Neutrophil (primary cell): Measurements from ENCODE around the gene THRB.

ENCODE experiments used
- H3K27ac ChIP-seq: fragments of 200-600 bp; sonication (generic); 2 replicates; pipeline ENCODE4 v1.5.1; 2016; ENCODE audit warnings: mild to moderate bottlenecking, moderate library complexity
- H3K27me3 ChIP-seq: fragments of 200-600 bp; sonication (generic); 2 replicates; pipeline ENCODE4 v1.6.0; 2016; ENCODE audit warnings: mild to moderate bottlenecking
- H3K36me3 ChIP-seq: fragments of 200-600 bp; sonication (generic); 2 replicates; pipeline ENCODE4 v1.5.1; 2017
- H3K4me1 ChIP-seq, 2 experiments: fragments of 200-600 bp in 1 of 2; sonication (generic) in 1 of 2; 1 replicate in 1 of 2; 2 replicates in 1 of 2; pipeline versions ENCODE4 v1.5.1 to v1.6.1; 2013 to 2016; ENCODE audit warnings: low read depth in 1 of 2, low read length in 1 of 2, mild to moderate bottlenecking in 1 of 2, moderate library complexity in 1 of 2; ENCODE audit not compliant: control insufficient read depth in 1 of 2, insufficient read depth in 1 of 2
- H3K4me3 ChIP-seq, 2 experiments: fragments of 200-600 bp in 1 of 2; sonication (generic) in 1 of 2; 1 replicate in 1 of 2; 2 replicates in 1 of 2; pipeline ENCODE4 v1.5.1; 2013 to 2016; ENCODE audit warnings: low read depth in 1 of 2, low read length in 1 of 2, mild to moderate bottlenecking in 1 of 2, moderate library complexity in 1 of 2
- H3K9me3 ChIP-seq: fragments of 200-600 bp; sonication (generic); 2 replicates; pipeline ENCODE4 v1.5.1; 2016
- CTCF ChIP-seq: fragments of 200-600 bp; sonication (generic); IDR thresholded peaks from 2 replicates; pipeline ENCODE4 v1.5.1; 2016; ENCODE audit warnings: antibody characterized with exemption

The THRB gene

DNA sequence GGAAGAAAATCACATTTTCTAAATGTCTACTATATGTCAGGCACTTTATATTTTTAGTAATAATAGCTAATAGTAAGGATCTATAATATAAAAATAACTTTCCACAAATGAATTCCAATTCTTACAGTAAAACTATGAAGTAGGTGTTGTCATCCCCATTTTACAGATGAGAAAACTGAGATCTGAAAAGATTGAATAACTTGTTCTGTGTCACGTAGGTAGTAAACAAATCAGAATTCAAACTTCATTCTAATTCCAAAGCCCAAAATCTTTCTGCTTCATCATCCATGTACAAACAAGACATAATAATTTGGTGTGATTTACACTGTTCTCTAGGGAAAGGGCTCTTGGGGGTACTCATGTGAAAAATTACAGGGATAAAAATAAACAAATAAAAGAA, 130.3 kb downstream of the THRB start:
- no peak overlapping the region for H3K27ac ChIP-seq
- no peaks in the 10 kb centered on the region for H3K36me3 ChIP-seq
- H3K4me3 ChIP-seq = no peak overlapping the region
- TF ChIP-seq CTCF = no peak
- H3K9me3 ChIP-seq = no peaks in the 10 kb centered on the region
- peaks cover 15 to 36% of the 10 kb centered on the region in 2 experiments for H3K4me1 ChIP-seq
- H3K27me3 ChIP-seq = no peaks in the 10 kb centered on the region

- Histone ChIP-seq H3K4me3 (no peak overlapping the region), H3K9me3 (no peaks in the 10 kb centered on the region), H3K36me3 (no peaks in the 10 kb centered on the region), H3K4me1 (peaks cover 14 to 28% of the 10 kb centered on the region in 2 experiments), H3K27me3 (no peaks in the 10 kb centered on the region), H3K27ac (no peak overlapping the region)
- TF ChIP-seq CTCF = no peak
Observed at GRCh38 chr3:24363242-24363641, 131.4 kb downstream of the THRB start.

DNA sequence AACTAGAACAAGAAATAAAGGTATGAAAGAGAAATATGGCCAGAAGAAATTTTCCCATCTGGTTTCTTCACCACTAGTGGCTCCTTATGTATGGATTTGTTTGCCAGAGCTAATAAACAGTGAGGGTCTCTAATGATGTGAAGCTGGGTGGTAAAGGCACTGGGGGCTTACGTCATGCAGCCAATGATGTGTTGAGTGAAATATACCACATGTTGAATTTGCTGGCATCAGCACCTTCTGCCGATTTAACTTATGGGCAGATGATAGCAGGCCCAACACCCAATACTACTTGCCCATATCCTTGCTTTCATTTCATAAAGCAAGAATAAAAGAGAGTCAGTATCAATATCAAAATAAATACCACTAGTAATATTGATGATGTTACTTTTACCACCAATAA, 133.0 kb downstream of the THRB start:
- no peak overlapping the region for H3K4me3 ChIP-seq
- H3K4me1 ChIP-seq = peaks cover 0 to 12% of the 10 kb centered on the region in 2 experiments
- no peaks in the 10 kb centered on the region for H3K36me3 ChIP-seq
- no peak for TF ChIP-seq CTCF
- H3K9me3 ChIP-seq = no peaks in the 10 kb centered on the region
- H3K27me3 ChIP-seq = no peaks in the 10 kb centered on the region
- H3K27ac ChIP-seq = no peak overlapping the region

DNA sequence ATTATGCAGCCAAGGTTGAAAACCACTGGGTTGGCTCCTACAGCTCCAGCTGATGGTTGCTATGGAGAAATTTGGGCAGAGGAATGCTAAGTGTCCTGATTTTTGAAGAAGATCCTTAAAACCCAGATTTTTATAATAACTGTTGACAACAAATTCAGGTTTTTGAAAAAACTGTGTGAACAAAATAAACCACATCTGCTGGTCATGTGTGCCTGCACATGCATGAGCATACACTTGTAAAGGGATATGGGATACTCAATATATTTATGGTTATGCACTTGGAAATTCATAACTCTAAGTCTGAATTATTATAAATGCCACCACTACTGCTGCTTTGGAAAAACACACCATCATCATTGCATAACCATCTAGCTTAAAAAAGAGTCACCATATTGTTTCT, 133.7 kb downstream of the THRB start:
- H3K27me3 ChIP-seq = no peaks in the 10 kb centered on the region

DNA sequence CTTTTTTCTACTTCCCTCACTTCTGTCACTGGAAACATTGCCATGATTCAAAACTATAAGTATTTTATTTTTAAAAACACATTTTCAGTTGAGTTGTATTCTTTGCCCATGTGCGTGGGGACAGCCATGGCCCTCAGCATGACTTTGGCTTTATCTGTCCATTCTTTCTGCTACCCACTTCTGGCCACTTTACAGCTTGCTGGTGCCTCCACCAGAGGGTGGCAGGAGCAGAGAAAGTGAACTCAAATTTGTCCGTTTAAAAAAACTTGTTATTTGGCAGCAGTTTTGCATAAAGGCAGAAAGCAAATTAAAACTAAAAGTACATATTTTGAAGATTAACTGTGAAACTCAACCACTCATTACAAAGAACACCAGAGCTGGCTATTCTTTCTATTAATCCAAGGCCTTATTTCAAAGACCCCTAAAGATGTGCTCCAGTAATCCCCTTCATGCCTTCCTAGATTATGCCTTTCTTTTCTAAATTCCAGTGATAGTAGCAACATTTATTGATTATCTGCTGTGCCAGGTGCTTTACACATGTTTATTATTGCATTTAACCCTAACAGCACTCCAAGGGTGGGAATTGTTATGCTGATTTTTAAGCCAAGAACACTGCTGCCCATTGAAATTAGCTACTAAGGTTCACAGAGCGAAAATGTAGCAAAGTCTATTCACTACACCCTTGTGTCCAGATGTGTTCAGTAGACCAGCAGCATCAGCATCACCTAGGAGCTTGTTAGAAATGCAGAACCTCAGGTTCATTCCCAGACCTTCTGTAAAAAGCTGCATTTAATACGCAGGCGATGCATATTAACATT, 134.8 kb downstream of the THRB start:
- Histone ChIP-seq H3K9me3 (no peaks in the 10 kb centered on the region), H3K27me3 (no peaks in the 10 kb centered on the region), H3K36me3 (no peaks in the 10 kb centered on the region), H3K27ac (no peak overlapping the region), H3K4me1 (no peaks in the 10 kb centered on the region), H3K4me3 (no peak overlapping the region)
- no peak for TF ChIP-seq CTCF

More for the DNA sequence above, 133.7 kb downstream of the THRB start:
- Histone ChIP-seq H3K4me1 (peaks cover 0 to 10% of the 10 kb centered on the region in 2 experiments), H3K27ac (no peak overlapping the region), H3K36me3 (no peaks in the 10 kb centered on the region), H3K9me3 (no peaks in the 10 kb centered on the region), H3K4me3 (no peak overlapping the region)
- TF ChIP-seq CTCF = no peak
